HL-60 (cell line): ENCODE results near the gene DIDO1.
A peak's percentile ranks its signal among the peaks of the same experiment; 100 is the strongest.

Experiments
- DNase-seq, 2 experiments: peaks; one replicate each; pipeline ENCODE4 v3.0.0-alpha.2; 2010 to 2020; ENCODE audit warnings: low read depth in 1 of 2, low spot score in 1 of 2
- H3K27ac ChIP-seq: fragments of 250-450 bp; sonication (Bioruptor Pico); replicated peaks from 2 replicates; pipeline ENCODE4 v1.5.1; 2020; ENCODE audit warnings: mild to moderate bottlenecking, moderate library complexity
- H3K27me3 ChIP-seq: fragments of 250-450 bp; sonication (Bioruptor Pico); 2 replicates; pipeline ENCODE4 v1.5.1; 2021; ENCODE audit warnings: mild to moderate bottlenecking, moderate library complexity; ENCODE audit not compliant: insufficient read depth, poor library complexity, severe bottlenecking
- H3K4me3 ChIP-seq: replicated peaks from 2 replicates; pipeline ENCODE4 v1.5.1; 2011; ENCODE audit warnings: mild to moderate bottlenecking, control low read depth, low read length; ENCODE audit not compliant: insufficient read depth
- GABPA ChIP-seq: IDR thresholded peaks from 2 replicates; pipeline ENCODE4 v1.6.1; 2012; ENCODE audit warnings: low read depth
- POLR2AphosphoS5 ChIP-seq: IDR thresholded peaks from 2 replicates; pipeline ENCODE4 v1.6.1; 2012; ENCODE audit warnings: low read depth
- SPI1 ChIP-seq: IDR thresholded peaks from 2 replicates; pipeline ENCODE4 v1.6.1; 2012; ENCODE audit warnings: low read depth, mild to moderate bottlenecking, borderline replicate concordance
- TF ChIP-seq, protein P1 (sequence below): IDR thresholded peaks from one replicate; pipeline ENCODE4 v1.5.1; 2011; ENCODE audit warnings: low read length, control low read depth, inconsistent platforms; ENCODE audit not compliant: insufficient read depth
- TF ChIP-seq, protein P2 (sequence below): IDR thresholded peaks from 2 replicates; pipeline ENCODE4 v1.6.1; 2012; ENCODE audit warnings: low read depth; ENCODE audit not compliant: insufficient replicate concordance

DIDO1 gene

GRCh38 chr20:62836967-62837490 is 89.3 kb downstream of the DIDO1 start:
- no peaks in the 10 kb centered on the region for H3K27me3 ChIP-seq
- DNase-seq: no peak
- TF ChIP-seq, protein P1, sequence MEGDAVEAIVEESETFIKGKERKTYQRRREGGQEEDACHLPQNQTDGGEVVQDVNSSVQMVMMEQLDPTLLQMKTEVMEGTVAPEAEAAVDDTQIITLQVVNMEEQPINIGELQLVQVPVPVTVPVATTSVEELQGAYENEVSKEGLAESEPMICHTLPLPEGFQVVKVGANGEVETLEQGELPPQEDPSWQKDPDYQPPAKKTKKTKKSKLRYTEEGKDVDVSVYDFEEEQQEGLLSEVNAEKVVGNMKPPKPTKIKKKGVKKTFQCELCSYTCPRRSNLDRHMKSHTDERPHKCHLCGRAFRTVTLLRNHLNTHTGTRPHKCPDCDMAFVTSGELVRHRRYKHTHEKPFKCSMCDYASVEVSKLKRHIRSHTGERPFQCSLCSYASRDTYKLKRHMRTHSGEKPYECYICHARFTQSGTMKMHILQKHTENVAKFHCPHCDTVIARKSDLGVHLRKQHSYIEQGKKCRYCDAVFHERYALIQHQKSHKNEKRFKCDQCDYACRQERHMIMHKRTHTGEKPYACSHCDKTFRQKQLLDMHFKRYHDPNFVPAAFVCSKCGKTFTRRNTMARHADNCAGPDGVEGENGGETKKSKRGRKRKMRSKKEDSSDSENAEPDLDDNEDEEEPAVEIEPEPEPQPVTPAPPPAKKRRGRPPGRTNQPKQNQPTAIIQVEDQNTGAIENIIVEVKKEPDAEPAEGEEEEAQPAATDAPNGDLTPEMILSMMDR: no peak
- TF ChIP-seq GABPA (no peak), SPI1 (no peak), POLR2AphosphoS5 (no peak)
- TF ChIP-seq, protein P2, sequence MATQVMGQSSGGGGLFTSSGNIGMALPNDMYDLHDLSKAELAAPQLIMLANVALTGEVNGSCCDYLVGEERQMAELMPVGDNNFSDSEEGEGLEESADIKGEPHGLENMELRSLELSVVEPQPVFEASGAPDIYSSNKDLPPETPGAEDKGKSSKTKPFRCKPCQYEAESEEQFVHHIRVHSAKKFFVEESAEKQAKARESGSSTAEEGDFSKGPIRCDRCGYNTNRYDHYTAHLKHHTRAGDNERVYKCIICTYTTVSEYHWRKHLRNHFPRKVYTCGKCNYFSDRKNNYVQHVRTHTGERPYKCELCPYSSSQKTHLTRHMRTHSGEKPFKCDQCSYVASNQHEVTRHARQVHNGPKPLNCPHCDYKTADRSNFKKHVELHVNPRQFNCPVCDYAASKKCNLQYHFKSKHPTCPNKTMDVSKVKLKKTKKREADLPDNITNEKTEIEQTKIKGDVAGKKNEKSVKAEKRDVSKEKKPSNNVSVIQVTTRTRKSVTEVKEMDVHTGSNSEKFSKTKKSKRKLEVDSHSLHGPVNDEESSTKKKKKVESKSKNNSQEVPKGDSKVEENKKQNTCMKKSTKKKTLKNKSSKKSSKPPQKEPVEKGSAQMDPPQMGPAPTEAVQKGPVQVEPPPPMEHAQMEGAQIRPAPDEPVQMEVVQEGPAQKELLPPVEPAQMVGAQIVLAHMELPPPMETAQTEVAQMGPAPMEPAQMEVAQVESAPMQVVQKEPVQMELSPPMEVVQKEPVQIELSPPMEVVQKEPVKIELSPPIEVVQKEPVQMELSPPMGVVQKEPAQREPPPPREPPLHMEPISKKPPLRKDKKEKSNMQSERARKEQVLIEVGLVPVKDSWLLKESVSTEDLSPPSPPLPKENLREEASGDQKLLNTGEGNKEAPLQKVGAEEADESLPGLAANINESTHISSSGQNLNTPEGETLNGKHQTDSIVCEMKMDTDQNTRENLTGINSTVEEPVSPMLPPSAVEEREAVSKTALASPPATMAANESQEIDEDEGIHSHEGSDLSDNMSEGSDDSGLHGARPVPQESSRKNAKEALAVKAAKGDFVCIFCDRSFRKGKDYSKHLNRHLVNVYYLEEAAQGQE: no peak
- H3K4me3 ChIP-seq: no peak overlapping the region
- peak overlapping the region; percentile 85 for H3K27ac ChIP-seq

- no peaks in the 10 kb centered on the region for H3K27me3 ChIP-seq
- no peak overlapping the region for H3K27ac ChIP-seq
- no peak for DNase-seq
- H3K4me3 ChIP-seq: no peak overlapping the region
- TF ChIP-seq GABPA (no peak), POLR2AphosphoS5 (no peak), SPI1 (no peak)
- TF ChIP-seq, protein P2: no peak
- TF ChIP-seq, protein P1: no peak
Observed at GRCh38 chr20:62835931-62836861, 90.1 kb downstream of the DIDO1 start.

DNA sequence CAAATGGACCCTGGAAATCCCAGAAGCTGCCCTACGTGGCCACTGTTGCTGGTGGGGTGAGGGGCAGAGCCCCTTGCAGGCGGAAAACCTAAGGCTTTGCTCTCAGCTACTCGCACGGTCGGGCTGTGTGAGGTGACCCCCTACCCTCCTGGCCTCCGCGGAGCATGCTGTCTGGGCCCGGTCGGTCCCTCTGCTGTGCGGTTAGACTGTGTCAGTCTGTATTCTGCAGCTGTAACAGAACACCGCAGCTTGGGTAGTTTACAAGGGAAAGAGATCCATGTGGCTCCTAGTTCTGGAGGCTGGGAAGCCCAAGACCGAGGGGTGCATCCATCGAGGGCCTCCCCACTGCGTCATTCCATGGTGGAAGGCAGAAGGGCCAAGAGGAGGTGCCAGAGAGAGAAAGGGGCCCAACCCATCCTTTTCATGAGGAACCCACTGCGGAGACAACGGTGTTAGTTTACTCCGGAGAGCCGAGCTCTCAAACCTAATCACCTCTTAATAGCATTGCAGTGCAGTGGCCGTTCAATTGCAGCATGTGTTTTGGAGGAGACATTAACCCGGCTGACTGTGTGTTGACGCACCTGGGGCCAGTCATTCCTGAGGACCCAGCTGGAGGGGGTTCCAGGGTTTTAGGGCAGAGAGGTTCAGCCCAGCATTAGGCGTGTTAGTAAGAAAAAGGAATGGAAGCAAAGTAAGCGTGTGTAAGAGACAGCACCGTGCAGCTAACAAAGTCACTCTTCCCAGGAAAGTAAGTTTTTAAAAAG is 91.2 kb downstream of the DIDO1 start:
- Histone ChIP-seq H3K4me3 (no peak overlapping the region), H3K27ac (no peak overlapping the region), H3K27me3 (no peaks in the 10 kb centered on the region)
- TF ChIP-seq POLR2AphosphoS5: no peak
- TF ChIP-seq, protein P1: no peak
- no peak for TF ChIP-seq SPI1
- TF ChIP-seq, protein P2: no peak
- no peak for TF ChIP-seq GABPA
- DNase-seq: no peak
